Measurements from ENCODE around the gene MGAT5B. TPM values are rescaled to one million over a fixed set of nuclear protein-coding genes. Genes with fewer than 3 reads are reported as not detected.
"Not testable (repeated sequence)": the region's sequence is repeated elsewhere in the genome, so short reads cannot be mapped to it uniquely, and the experiment has no call there.

MGAT5B gene
- total RNA-seq, 1 donor from 2014 or later: 0.40 TPM

DNA sequence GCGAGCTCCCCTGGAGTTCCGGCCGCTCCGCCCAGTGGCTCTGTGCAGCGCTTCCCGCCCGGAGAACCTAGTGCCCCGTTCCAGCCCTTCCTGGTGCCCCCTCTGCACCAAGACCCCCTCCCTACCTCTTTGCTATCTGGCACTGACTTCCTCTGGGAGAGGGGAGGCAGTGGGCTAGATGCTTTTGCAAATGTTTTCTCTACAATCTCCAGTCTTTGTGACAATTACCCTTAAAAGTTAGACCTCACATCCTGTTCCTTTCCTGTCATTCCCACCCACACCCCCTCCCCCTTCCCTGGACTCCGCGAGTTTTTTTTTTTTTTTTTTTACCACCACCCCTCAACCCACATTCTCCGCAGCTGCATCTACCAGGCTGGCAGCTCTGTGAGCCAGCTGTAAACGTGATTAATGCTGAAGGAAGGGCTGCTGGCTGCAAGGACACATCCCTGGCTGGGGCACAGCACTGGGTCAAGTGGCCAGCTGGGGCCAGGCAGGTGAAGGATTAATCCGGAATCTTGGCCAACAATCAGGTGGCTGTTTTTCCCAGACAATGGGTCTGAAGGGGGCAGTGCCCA lies 101.5 kb downstream of the MGAT5B start:
- H3K27me3 Mint-ChIP-seq (ENCODE audit: unreplicated experiment): peaks cover 67% of the 10 kb centered on the region
- peaks cover 12% of the 10 kb centered on the region for H3K4me1 Mint-ChIP-seq (ENCODE audit: unreplicated experiment)
- H3K9me3 Mint-ChIP-seq (ENCODE audit: unreplicated experiment): no peaks in the 10 kb centered on the region
- no peak overlapping the region for H3K27ac Mint-ChIP-seq (ENCODE audit: unreplicated experiment)
- DNase-seq (ENCODE audit: extremely low spot score, unreplicated experiment): no peak
- no peaks in the 10 kb centered on the region for H3K36me3 Mint-ChIP-seq (ENCODE audit: unreplicated experiment)
- TF ChIP-seq, protein P1, sequence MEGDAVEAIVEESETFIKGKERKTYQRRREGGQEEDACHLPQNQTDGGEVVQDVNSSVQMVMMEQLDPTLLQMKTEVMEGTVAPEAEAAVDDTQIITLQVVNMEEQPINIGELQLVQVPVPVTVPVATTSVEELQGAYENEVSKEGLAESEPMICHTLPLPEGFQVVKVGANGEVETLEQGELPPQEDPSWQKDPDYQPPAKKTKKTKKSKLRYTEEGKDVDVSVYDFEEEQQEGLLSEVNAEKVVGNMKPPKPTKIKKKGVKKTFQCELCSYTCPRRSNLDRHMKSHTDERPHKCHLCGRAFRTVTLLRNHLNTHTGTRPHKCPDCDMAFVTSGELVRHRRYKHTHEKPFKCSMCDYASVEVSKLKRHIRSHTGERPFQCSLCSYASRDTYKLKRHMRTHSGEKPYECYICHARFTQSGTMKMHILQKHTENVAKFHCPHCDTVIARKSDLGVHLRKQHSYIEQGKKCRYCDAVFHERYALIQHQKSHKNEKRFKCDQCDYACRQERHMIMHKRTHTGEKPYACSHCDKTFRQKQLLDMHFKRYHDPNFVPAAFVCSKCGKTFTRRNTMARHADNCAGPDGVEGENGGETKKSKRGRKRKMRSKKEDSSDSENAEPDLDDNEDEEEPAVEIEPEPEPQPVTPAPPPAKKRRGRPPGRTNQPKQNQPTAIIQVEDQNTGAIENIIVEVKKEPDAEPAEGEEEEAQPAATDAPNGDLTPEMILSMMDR (IDR thresholded peaks at IDR 0.05): no peak
- H3K4me3 Mint-ChIP-seq (ENCODE audit: unreplicated experiment): peak overlapping the region; percentile 65

DNA sequence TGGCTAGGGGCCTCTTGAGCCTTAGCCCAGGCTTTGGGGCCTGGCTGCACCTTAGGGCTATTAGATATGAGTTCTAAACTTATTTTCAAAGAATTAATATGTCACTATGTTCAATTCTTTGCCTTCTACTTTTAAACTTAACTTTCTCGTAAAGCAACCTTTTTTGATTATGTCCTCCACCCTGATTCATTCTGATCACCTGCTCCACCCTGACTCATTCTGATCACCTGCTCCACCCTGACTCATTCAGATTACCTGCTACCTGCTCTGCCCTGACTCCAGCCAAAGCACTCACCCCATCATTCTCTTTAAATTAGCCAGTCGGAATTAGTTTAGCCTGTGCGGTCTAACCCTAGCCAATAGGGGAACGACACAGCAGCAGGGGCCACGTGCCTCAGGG lies 102.0 kb downstream of the MGAT5B start:
- H3K4me3 Mint-ChIP-seq (ENCODE audit: unreplicated experiment); H3K36me3 Mint-ChIP-seq (ENCODE audit: unreplicated experiment); H3K27ac Mint-ChIP-seq (ENCODE audit: unreplicated experiment); H3K9me3 Mint-ChIP-seq (ENCODE audit: unreplicated experiment); DNase-seq (ENCODE audit: extremely low spot score, unreplicated experiment): not testable (repeated sequence)
- Mint-ChIP-seq H3K4me1 (ENCODE audit: unreplicated experiment) (peaks cover 12% of the 10 kb centered on the region), H3K27me3 (ENCODE audit: unreplicated experiment) (peaks cover 65% of the 10 kb centered on the region)

DNA sequence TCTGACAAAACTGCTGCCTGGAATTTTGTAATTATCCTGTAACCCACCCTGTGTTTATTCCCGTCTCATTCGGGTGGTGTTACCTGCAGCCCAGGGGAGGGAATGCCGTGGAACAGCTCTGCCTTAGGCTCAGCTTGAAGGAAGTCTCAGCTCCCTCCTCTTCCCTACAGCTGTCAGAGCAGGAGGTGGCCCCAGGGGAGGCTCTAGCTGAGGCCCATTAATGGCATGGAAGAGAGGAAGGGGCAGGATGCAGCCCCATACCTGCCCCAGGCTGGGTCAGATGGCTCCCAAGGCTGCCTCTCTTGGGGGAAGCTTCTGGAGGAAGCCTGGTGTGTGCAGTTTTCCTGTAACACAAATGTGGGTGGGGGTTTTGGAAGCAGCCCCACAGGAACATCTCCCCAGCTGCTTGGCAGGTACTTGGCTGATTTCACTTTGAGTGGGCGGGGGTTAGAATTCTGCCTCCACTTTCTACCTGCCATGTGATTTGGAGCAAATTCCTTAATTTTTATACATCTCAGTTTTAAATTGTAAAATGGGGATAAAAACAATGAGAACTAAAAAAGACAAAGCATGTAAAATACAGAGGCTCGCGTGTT lies 103.9 kb downstream of the MGAT5B start:
- Mint-ChIP-seq H3K36me3 (ENCODE audit: unreplicated experiment) (no peaks in the 10 kb centered on the region), H3K9me3 (ENCODE audit: unreplicated experiment) (no peaks in the 10 kb centered on the region), H3K27me3 (ENCODE audit: unreplicated experiment) (peaks cover 61% of the 10 kb centered on the region), H3K27ac (ENCODE audit: unreplicated experiment) (no peak overlapping the region), H3K4me1 (ENCODE audit: unreplicated experiment) (peaks cover 12% of the 10 kb centered on the region), H3K4me3 (ENCODE audit: unreplicated experiment) (no peak overlapping the region)
- DNase-seq (ENCODE audit: extremely low spot score, unreplicated experiment): no peak
- TF ChIP-seq, protein P1 (IDR thresholded peaks at IDR 0.05): no peak

DNA sequence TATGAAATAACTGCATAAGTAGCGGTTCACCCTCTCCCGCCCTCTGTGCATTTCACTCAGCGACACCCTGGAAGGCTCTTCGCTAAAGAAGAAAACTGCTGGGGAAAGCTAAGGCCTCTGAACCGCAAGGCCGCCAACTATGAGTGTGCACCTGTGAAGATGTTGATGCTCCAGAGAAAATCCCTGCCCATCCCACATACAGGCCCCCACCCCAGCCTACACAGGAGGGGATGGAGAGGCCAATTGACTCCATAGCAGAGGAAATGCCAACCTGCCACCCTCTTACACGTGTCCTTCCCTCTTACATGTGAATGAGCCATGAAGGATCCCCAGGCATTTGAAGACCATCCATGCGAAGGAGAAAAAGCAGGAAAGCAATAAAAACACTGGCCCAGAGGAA lies 104.8 kb downstream of the MGAT5B start:
- TF ChIP-seq, protein P1 (IDR thresholded peaks at IDR 0.05): no peak
- H3K36me3 Mint-ChIP-seq (ENCODE audit: unreplicated experiment): no peaks in the 10 kb centered on the region
- no peak for DNase-seq (ENCODE audit: extremely low spot score, unreplicated experiment)
- H3K27ac Mint-ChIP-seq (ENCODE audit: unreplicated experiment): no peak overlapping the region
- peaks cover under 1% of the 10 kb centered on the region for H3K9me3 Mint-ChIP-seq (ENCODE audit: unreplicated experiment)
- peaks cover 55% of the 10 kb centered on the region for H3K27me3 Mint-ChIP-seq (ENCODE audit: unreplicated experiment)
- peaks cover 12% of the 10 kb centered on the region for H3K4me1 Mint-ChIP-seq (ENCODE audit: unreplicated experiment)
- no peak overlapping the region for H3K4me3 Mint-ChIP-seq (ENCODE audit: unreplicated experiment)

DNA sequence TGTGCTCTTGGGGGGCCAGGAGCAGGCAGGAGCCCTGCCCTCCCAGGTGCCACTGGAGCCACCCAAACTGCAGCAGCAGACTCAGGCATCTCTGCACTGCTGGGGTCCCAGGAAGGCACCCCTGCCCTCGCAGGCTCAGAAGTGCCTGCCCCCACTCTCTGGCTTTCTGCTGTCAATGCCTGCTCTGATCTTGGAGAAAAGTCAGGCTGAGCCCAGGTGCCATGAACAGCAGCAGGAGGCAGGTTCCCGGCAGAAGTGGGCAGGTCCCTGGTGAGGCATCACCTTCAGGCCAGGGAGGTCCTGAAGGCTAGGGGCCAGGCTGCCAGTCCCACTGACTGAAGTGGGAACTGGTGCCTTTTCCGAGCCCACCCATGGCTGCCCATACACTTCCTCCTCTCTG lies 106.5 kb downstream of the MGAT5B start:
- peaks cover 48% of the 10 kb centered on the region for H3K27me3 Mint-ChIP-seq (ENCODE audit: unreplicated experiment)
- no peak overlapping the region for H3K4me3 Mint-ChIP-seq (ENCODE audit: unreplicated experiment)
- peaks cover under 1% of the 10 kb centered on the region for H3K4me1 Mint-ChIP-seq (ENCODE audit: unreplicated experiment)
- H3K9me3 Mint-ChIP-seq (ENCODE audit: unreplicated experiment): peaks cover 8% of the 10 kb centered on the region
- no peak for DNase-seq (ENCODE audit: extremely low spot score, unreplicated experiment)
- no peak overlapping the region for H3K27ac Mint-ChIP-seq (ENCODE audit: unreplicated experiment)
- TF ChIP-seq, protein P1 (IDR thresholded peaks at IDR 0.05): no peak
- no peaks in the 10 kb centered on the region for H3K36me3 Mint-ChIP-seq (ENCODE audit: unreplicated experiment)

DNA sequence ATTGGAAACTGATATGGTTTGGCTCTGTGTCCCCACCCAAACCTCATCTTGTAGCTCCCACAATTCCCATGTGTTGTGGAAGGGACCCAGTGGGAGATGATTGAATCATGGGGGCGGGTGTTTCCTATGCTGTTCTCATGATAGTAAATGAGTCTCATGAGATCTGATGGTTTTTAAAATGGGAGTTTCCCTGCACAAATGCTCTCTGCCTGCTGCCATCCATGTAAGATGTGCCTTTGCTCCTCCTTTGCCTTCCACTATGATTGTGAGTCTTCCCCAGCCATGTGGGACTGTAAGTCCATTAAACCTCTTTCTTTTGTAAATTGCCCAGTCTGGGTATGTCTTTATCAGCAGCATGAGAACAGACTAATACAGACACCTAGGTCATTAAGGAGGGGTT lies 109.8 kb downstream of the MGAT5B start:
- H3K4me3 Mint-ChIP-seq (ENCODE audit: unreplicated experiment); H3K4me1 Mint-ChIP-seq (ENCODE audit: unreplicated experiment); H3K9me3 Mint-ChIP-seq (ENCODE audit: unreplicated experiment); DNase-seq (ENCODE audit: extremely low spot score, unreplicated experiment); H3K36me3 Mint-ChIP-seq (ENCODE audit: unreplicated experiment); H3K27ac Mint-ChIP-seq (ENCODE audit: unreplicated experiment): not testable (repeated sequence)
- H3K27me3 Mint-ChIP-seq (ENCODE audit: unreplicated experiment): peaks cover 34% of the 10 kb centered on the region

Measured in osteocyte (in vitro differentiated cells).